Neural cell (in vitro differentiated cells): Measurements from ENCODE around the gene EYS. TPM values are rescaled to one million over a fixed set of nuclear protein-coding genes. Genes with fewer than 3 reads are reported as not detected.

Experiments
- H2AFZ ChIP-seq: fragments of 200-600, 300-800 bp; sonication (generic), shearing (Covaris generic); 2 replicates; pipeline ENCODE4 v1.6.0; 2014; ENCODE audit warnings: low read depth, mild to moderate bottlenecking, antibody characterized with exemption, low read length, moderate library complexity
- H3F3A ChIP-seq: fragments of 200-600 bp; shearing (Covaris generic); 2 replicates; pipeline ENCODE4 v1.6.1; 2016; ENCODE audit warnings: mild to moderate bottlenecking, moderate library complexity, mixed read lengths, antibody characterized with exemption, low read length; ENCODE audit not compliant: insufficient read depth, poor library complexity, severe bottlenecking
- H3K27ac ChIP-seq: fragments of 200-600, 300-800 bp; sonication (generic), shearing (Covaris generic); 2 replicates; pipeline ENCODE4 v1.5.1; 2014; ENCODE audit warnings: mild to moderate bottlenecking, low read length, moderate library complexity
- H3K27me3 ChIP-seq: fragments of 300-800, 200-600 bp; sonication (generic), shearing (Covaris generic); 2 replicates; pipeline ENCODE4 v1.6.0; 2014; ENCODE audit warnings: mild to moderate bottlenecking, low read depth, low read length, moderate library complexity; ENCODE audit not compliant: insufficient read depth
- H3K36me3 ChIP-seq: fragments of 300-800, 200-600 bp; sonication (generic), shearing (Covaris generic); 2 replicates; pipeline ENCODE4 v1.5.1; 2014; ENCODE audit warnings: mild to moderate bottlenecking, antibody characterized with exemption, low read length, moderate library complexity; ENCODE audit not compliant: insufficient read depth
- H3K4me2 ChIP-seq: fragments of 300-800, 200-600 bp; sonication (generic), shearing (Covaris generic); 2 replicates; pipeline ENCODE4 v1.6.0; 2014; ENCODE audit warnings: mild to moderate bottlenecking, low read length
- H3K4me3 ChIP-seq: fragments of 300-800, 200-600 bp; sonication (generic), shearing (Covaris generic); 2 replicates; pipeline ENCODE4 v1.5.1; 2014; ENCODE audit warnings: mild to moderate bottlenecking, low read length, moderate library complexity
- H3K79me2 ChIP-seq: fragments of 200-600 bp; shearing (Covaris generic); replicated peaks from 2 replicates; pipeline ENCODE4 v1.6.0; 2014; ENCODE audit warnings: mild to moderate bottlenecking, low read length, moderate library complexity; ENCODE audit not compliant: insufficient read depth
- H3K9ac ChIP-seq: fragments of 300-800, 200-600 bp; sonication (generic), shearing (Covaris generic); 2 replicates; pipeline ENCODE4 v1.6.1; 2016; ENCODE audit warnings: mild to moderate bottlenecking, low read length, mixed read lengths
- H3K9me2 ChIP-seq: fragments of 200-600 bp; shearing (Covaris generic); 2 replicates; pipeline ENCODE4 v1.6.1; 2016; ENCODE audit warnings: mild to moderate bottlenecking, low read length, mixed read lengths; ENCODE audit not compliant: insufficient read depth
- H3K9me3 ChIP-seq: fragments of 200-600, 300-800 bp; sonication (generic), shearing (Covaris generic); 2 replicates; pipeline ENCODE4 v1.6.1; 2016; ENCODE audit warnings: mild to moderate bottlenecking, mixed run types, low read length, moderate library complexity, mixed read lengths
- H4K20me1 ChIP-seq: fragments of 200-600 bp; shearing (Covaris generic); 2 replicates; pipeline ENCODE4 v1.6.1; 2016; ENCODE audit warnings: mild to moderate bottlenecking, mixed run types; ENCODE audit not compliant: insufficient read depth
- EP300 ChIP-seq: fragments of 450-650 bp; conservative IDR thresholded peaks from 2 replicates; pipeline ENCODE4 v1.6.1; 2014; ENCODE audit warnings: antibody characterized with exemption, mild to moderate bottlenecking, moderate library complexity; ENCODE audit not compliant: poor library complexity, severe bottlenecking
- EZH2 ChIP-seq: fragments of 200-600, 300-800 bp; shearing (Covaris generic), sonication (generic); IDR thresholded peaks from 2 replicates; pipeline ENCODE4 v1.6.1; 2014; ENCODE audit warnings: antibody characterized with exemption, low read length, borderline replicate concordance, mild to moderate bottlenecking; ENCODE audit not compliant: insufficient read depth, poor library complexity, severe bottlenecking
- MXI1 ChIP-seq: fragments of 450-650 bp; conservative IDR thresholded peaks from 2 replicates; pipeline ENCODE4 v1.6.1; 2014; ENCODE audit warnings: antibody characterized with exemption, mild to moderate bottlenecking; ENCODE audit not compliant: poor library complexity, severe bottlenecking
- POLR2AphosphoS5 ChIP-seq: IDR thresholded peaks from 2 replicates; pipeline ENCODE4 v1.6.1; 2012
- RAD21 ChIP-seq: fragments of 450-650 bp; conservative IDR thresholded peaks from 2 replicates; pipeline ENCODE4 v1.6.1; 2014; ENCODE audit warnings: antibody characterized with exemption, mild to moderate bottlenecking, moderate library complexity
- SMC3 ChIP-seq: fragments of 450-650 bp; conservative IDR thresholded peaks from 2 replicates; pipeline ENCODE4 v1.6.1; 2014; ENCODE audit warnings: antibody characterized with exemption, mild to moderate bottlenecking, moderate library complexity; ENCODE audit not compliant: poor library complexity
- TAF1 ChIP-seq: IDR thresholded peaks from 2 replicates; pipeline ENCODE4 v1.6.1; 2012; ENCODE audit warnings: low read depth
- polyA plus RNA-seq: library from polyadenylated mRNA; depleted of rRNA; stranded (reverse); fragments of >200 nt; gene quantifications from 2 replicates; pipeline ENCODE4 v1.2.3, GENCODE V29; 2014
- TF ChIP-seq, protein P1 (sequence below): IDR thresholded peaks from 2 replicates; pipeline ENCODE4 v1.6.1; 2012; ENCODE audit warnings: borderline replicate concordance
- TF ChIP-seq, protein P2 (sequence below): fragments of 450-650 bp; IDR thresholded peaks from 2 replicates; pipeline ENCODE4 v1.5.1; 2014; ENCODE audit warnings: antibody characterized with exemption, mild to moderate bottlenecking, moderate library complexity; ENCODE audit not compliant: poor library complexity, severe bottlenecking

Gene EYS
- polyA plus RNA-seq, 1 donor from 2014 or later, result 0.38 TPM

DNA sequence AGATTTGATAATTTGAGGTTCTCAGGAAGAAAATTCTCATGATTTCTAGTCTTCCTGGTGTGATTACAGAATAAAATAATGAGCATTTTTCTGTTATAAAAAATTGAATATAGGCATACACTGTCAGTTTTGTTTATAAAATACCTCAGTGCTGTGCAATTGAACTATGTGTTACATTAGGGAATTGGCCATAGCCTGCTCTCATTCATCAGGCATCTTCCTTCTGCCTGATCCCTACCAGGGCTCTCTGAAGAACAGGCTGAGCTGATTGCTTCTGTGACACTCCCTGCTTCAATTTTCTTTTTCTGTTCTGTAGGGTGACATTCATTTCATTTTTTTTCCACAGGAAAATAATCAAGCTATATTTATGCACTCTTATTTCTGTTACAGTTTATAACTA lies 1908.6 kb downstream of the EYS start:
- no peaks in the 10 kb centered on the region for H3K79me2 ChIP-seq
- TF ChIP-seq, protein P1, sequence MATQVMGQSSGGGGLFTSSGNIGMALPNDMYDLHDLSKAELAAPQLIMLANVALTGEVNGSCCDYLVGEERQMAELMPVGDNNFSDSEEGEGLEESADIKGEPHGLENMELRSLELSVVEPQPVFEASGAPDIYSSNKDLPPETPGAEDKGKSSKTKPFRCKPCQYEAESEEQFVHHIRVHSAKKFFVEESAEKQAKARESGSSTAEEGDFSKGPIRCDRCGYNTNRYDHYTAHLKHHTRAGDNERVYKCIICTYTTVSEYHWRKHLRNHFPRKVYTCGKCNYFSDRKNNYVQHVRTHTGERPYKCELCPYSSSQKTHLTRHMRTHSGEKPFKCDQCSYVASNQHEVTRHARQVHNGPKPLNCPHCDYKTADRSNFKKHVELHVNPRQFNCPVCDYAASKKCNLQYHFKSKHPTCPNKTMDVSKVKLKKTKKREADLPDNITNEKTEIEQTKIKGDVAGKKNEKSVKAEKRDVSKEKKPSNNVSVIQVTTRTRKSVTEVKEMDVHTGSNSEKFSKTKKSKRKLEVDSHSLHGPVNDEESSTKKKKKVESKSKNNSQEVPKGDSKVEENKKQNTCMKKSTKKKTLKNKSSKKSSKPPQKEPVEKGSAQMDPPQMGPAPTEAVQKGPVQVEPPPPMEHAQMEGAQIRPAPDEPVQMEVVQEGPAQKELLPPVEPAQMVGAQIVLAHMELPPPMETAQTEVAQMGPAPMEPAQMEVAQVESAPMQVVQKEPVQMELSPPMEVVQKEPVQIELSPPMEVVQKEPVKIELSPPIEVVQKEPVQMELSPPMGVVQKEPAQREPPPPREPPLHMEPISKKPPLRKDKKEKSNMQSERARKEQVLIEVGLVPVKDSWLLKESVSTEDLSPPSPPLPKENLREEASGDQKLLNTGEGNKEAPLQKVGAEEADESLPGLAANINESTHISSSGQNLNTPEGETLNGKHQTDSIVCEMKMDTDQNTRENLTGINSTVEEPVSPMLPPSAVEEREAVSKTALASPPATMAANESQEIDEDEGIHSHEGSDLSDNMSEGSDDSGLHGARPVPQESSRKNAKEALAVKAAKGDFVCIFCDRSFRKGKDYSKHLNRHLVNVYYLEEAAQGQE, result no peak
- no peak for TF ChIP-seq TAF1
- no peak for TF ChIP-seq POLR2AphosphoS5
- TF ChIP-seq EZH2, result no peak
- TF ChIP-seq, protein P2, sequence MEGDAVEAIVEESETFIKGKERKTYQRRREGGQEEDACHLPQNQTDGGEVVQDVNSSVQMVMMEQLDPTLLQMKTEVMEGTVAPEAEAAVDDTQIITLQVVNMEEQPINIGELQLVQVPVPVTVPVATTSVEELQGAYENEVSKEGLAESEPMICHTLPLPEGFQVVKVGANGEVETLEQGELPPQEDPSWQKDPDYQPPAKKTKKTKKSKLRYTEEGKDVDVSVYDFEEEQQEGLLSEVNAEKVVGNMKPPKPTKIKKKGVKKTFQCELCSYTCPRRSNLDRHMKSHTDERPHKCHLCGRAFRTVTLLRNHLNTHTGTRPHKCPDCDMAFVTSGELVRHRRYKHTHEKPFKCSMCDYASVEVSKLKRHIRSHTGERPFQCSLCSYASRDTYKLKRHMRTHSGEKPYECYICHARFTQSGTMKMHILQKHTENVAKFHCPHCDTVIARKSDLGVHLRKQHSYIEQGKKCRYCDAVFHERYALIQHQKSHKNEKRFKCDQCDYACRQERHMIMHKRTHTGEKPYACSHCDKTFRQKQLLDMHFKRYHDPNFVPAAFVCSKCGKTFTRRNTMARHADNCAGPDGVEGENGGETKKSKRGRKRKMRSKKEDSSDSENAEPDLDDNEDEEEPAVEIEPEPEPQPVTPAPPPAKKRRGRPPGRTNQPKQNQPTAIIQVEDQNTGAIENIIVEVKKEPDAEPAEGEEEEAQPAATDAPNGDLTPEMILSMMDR, result no peak
- no peak for TF ChIP-seq MXI1
- no peak for TF ChIP-seq RAD21
- no peak for TF ChIP-seq EP300
- no peak for TF ChIP-seq SMC3
- H3K9ac ChIP-seq, result no peak overlapping the region
- no peak overlapping the region for H3K4me3 ChIP-seq
- no peaks in the 10 kb centered on the region for H3K36me3 ChIP-seq
- H3K9me3 ChIP-seq, result no peaks in the 10 kb centered on the region
- H3K4me2 ChIP-seq, result no peak overlapping the region
- H3K9me2 ChIP-seq, result no peaks in the 10 kb centered on the region
- no peak overlapping the region for H3K27ac ChIP-seq
- no peaks in the 10 kb centered on the region for H3K27me3 ChIP-seq
- no peak overlapping the region for H2AFZ ChIP-seq
- no peaks in the 10 kb centered on the region for H4K20me1 ChIP-seq
- H3F3A ChIP-seq, result no peaks in the 10 kb centered on the region

DNA sequence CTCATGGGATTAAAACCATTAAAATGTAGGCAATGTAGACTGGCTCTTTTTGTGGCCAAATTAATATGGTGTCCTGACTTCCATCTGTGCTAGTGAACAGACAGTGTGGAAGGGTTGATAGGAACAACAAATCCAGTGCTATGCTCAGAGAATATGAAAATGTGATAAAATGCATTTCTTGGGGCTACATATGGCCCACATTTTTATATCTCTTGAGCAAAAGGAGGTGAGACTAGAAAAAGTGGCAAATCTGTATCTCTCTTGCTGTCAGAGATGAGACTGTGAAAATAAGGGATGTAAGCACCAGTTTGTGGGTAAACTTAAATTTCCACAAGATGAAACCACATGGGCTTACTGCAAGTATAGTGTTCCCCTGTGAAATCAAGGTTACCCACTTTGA lies 1909.3 kb downstream of the EYS start:
- H3K9ac ChIP-seq, result no peak overlapping the region
- H3F3A ChIP-seq, result no peaks in the 10 kb centered on the region
- no peaks in the 10 kb centered on the region for H3K9me2 ChIP-seq
- H3K27me3 ChIP-seq, result no peaks in the 10 kb centered on the region
- TF ChIP-seq RAD21 (no peak), EP300 (no peak), EZH2 (no peak), SMC3 (no peak), TAF1 (no peak), POLR2AphosphoS5 (no peak), MXI1 (no peak)
- TF ChIP-seq, protein P1, result no peak
- TF ChIP-seq, protein P2, result no peak
- H3K4me3 ChIP-seq, result no peak overlapping the region
- no peaks in the 10 kb centered on the region for H3K79me2 ChIP-seq
- no peak overlapping the region for H3K27ac ChIP-seq
- H3K4me2 ChIP-seq, result no peak overlapping the region
- no peaks in the 10 kb centered on the region for H4K20me1 ChIP-seq
- H2AFZ ChIP-seq, result no peak overlapping the region
- no peaks in the 10 kb centered on the region for H3K9me3 ChIP-seq
- H3K36me3 ChIP-seq, result no peaks in the 10 kb centered on the region
